HepG2 (cell line): ENCODE data around the gene STPG4. TPM values are rescaled to one million over a fixed set of nuclear protein-coding genes. Genes with fewer than 3 reads are reported as not detected.

ENCODE experiments used
- ATF2 ChIP-seq: sonication (generic); formaldehyde crosslinking; IDR thresholded peaks from 2 replicates; pipeline ENCODE4 v1.4.0; 2020; ENCODE audit warnings: missing genetic modification reagents
- CREM ChIP-seq, 2 experiments: sonication (generic) in 1 of 2; formaldehyde crosslinking in 1 of 2; IDR thresholded peaks; 2 replicates each; pipeline versions ENCODE4 v1.4.0 to v1.6.1; 2016 to 2020; ENCODE audit warnings: antibody characterized with exemption in 1 of 2, mild to moderate bottlenecking in 1 of 2, missing genetic modification reagents in 1 of 2
- JARID2 ChIP-seq: sonication (generic); formaldehyde crosslinking; IDR thresholded peaks from 2 replicates; pipeline ENCODE4 v1.8.1; 2023; ENCODE audit warnings: missing genetic modification reagents, inconsistent platforms; ENCODE audit not compliant: insufficient replicate concordance
- KDM5A ChIP-seq: fragments of 200-600 bp; sonication (generic); IDR thresholded peaks from 2 replicates; pipeline ENCODE4 v1.7.0; 2018; ENCODE audit warnings: antibody characterized with exemption, mild to moderate bottlenecking, low read length, borderline replicate concordance
- MAFK ChIP-seq, 2 experiments: IDR thresholded peaks in 1 of 2; conservative IDR thresholded peaks in 1 of 2; 2 replicates each; pipeline ENCODE4 v1.6.1; 2011; ENCODE audit warnings: improper control_type of control experiment in 2 of 2, low read length in 2 of 2
- MED1 ChIP-seq: sonication (generic); formaldehyde crosslinking; IDR thresholded peaks from 2 replicates; pipeline ENCODE4 v1.4.0; 2020; ENCODE audit warnings: missing genetic modification reagents
- MTF2 ChIP-seq: sonication (generic); formaldehyde crosslinking; IDR thresholded peaks from 2 replicates; pipeline ENCODE4 v1.5.0; 2020; ENCODE audit warnings: missing genetic modification reagents, borderline replicate concordance
- NFE2L2 ChIP-seq: fragments of 150-350 bp; IDR thresholded peaks from 2 replicates; pipeline ENCODE4 v1.6.1; 2014; ENCODE audit warnings: low read length
- PCBP1 ChIP-seq: fragments of 200-400 bp; formaldehyde crosslinking; IDR thresholded peaks from 2 replicates; pipeline ENCODE4 v1.6.1; 2017; ENCODE audit warnings: mild to moderate bottlenecking, low read depth, low read length, borderline replicate concordance
- RFXAP ChIP-seq: sonication (generic); formaldehyde crosslinking; IDR thresholded peaks from 2 replicates; pipeline ENCODE4 v1.4.0; 2020; ENCODE audit warnings: missing genetic modification reagents, borderline replicate concordance
- SNAPC5 ChIP-seq: sonication (generic); formaldehyde crosslinking; IDR thresholded peaks from 2 replicates; pipeline ENCODE4 v1.8.1; 2023; ENCODE audit warnings: mild to moderate bottlenecking, missing genetic modification reagents, borderline replicate concordance
- SP5 ChIP-seq: IDR thresholded peaks from 2 replicates; pipeline ENCODE4 v1.6.1; 2016; ENCODE audit warnings: low read depth, borderline replicate concordance
- SRY ChIP-seq: sonication (generic); formaldehyde crosslinking; IDR thresholded peaks from 2 replicates; pipeline ENCODE4 v1.8.0; 2022; ENCODE audit warnings: mild to moderate bottlenecking, missing genetic modification reagents
- TFDP1 ChIP-seq: IDR thresholded peaks from 2 replicates; pipeline ENCODE4 v1.6.1; 2016; ENCODE audit warnings: missing compliant biosample characterization, missing genetic modification reagents, borderline replicate concordance
- ZBTB21 ChIP-seq: sonication (generic); formaldehyde crosslinking; IDR thresholded peaks from 2 replicates; pipeline ENCODE4 v1.4.0; 2020; ENCODE audit warnings: missing genetic modification reagents
- ZNF44 ChIP-seq: sonication (generic); formaldehyde crosslinking; IDR thresholded peaks from 2 replicates; pipeline ENCODE4 v1.5.1; 2020; ENCODE audit warnings: mild to moderate bottlenecking, missing genetic modification reagents
- ZNF496 ChIP-seq: sonication (generic); formaldehyde crosslinking; IDR thresholded peaks from 2 replicates; pipeline ENCODE4 v1.8.1; 2023; ENCODE audit warnings: mild to moderate bottlenecking, moderate library complexity, missing genetic modification reagents; ENCODE audit not compliant: insufficient replicate concordance
- ZNF550 ChIP-seq: sonication (generic); formaldehyde crosslinking; IDR thresholded peaks from 2 replicates; pipeline ENCODE4 v1.4.0; 2020; ENCODE audit warnings: mild to moderate bottlenecking, missing genetic modification reagents, borderline replicate concordance
- ZNF605 ChIP-seq: sonication (generic); formaldehyde crosslinking; IDR thresholded peaks from 2 replicates; pipeline ENCODE4 v1.8.0; 2022; ENCODE audit warnings: mild to moderate bottlenecking, missing genetic modification reagents
- ZNF609 ChIP-seq: sonication (generic); formaldehyde crosslinking; IDR thresholded peaks from 2 replicates; pipeline ENCODE4 v1.4.0; 2020; ENCODE audit warnings: mild to moderate bottlenecking, missing genetic modification reagents, borderline replicate concordance
- ZNF629 ChIP-seq: sonication (generic); formaldehyde crosslinking; conservative IDR thresholded peaks from 2 replicates; pipeline ENCODE4 v1.5.0; 2020; ENCODE audit warnings: missing genetic modification reagents
- polyA plus RNA-seq, 8 experiments: library from polyadenylated mRNA; depleted of rRNA in 3 of 8; stranded (reverse) in 7 of 8; unstranded in 1 of 8; fragments of >200 nt; fragmentation: Illumina TruSeq in 4 of 8; extraction: Trizol in 4 of 8; gene quantifications; 2 replicates each; pipeline versions ENCODE4 v1.2.1 to v1.2.3, GENCODE V29; 2011 to 2016; ENCODE audit warnings: low read depth in 4 of 8, missing spikeins in 1 of 8, mixed read lengths in 1 of 8; ENCODE audit not compliant: insufficient read depth in 1 of 8
- total RNA-seq, 5 experiments: library from RNA; depleted of rRNA; stranded (reverse); fragments of >200 nt; fragmentation: Illumina TruSeq; extraction: Trizol; gene quantifications; 2 replicates each; pipeline ENCODE4 v1.2.3, GENCODE V29; 2016; ENCODE audit warnings: low read depth in 1 of 5

STPG4 gene
- total and polyA plus RNA-seq, 2 of the 13 experiments (the other 11 are each of a cell fraction or from before 2014, with no cell fraction given) = 0.11 to 0.15 TPM

GRCh38 chr2:47078541-47079482, 76.3 kb downstream of the STPG4 start (continued):
- TF ChIP-seq KDM5A (peak; percentile 36; the same call in 1 of the 2 replicates), CREM (IDR thresholded peaks at IDR 0.05) (peak; percentile 91), CREM (CRISPR knock-in tag; IDR thresholded peaks at IDR 0.05) (no peak), ZNF550 (CRISPR knock-in tag) (0 out of 2 replicates have a peak, but pooled peaks have one; percentile 76), ZNF629 (CRISPR knock-in tag) (peak; percentile 66), ZNF496 (CRISPR knock-in tag) (no peak), ATF2 (CRISPR knock-in tag) (peak; percentile 95), JARID2 (CRISPR knock-in tag) (no peak), ZNF44 (CRISPR knock-in tag) (no peak), MAFK (conservative IDR thresholded peaks at IDR 0.05 in 1 of 2, IDR thresholded peaks at IDR 0.05 in 1 of 2; ENCODE audit: low read length in 2 of 2) (no peak), ZBTB21 (no peak), SP5 (CRISPR knock-in tag) (peak; percentile 93), MED1 (CRISPR knock-in tag) (peak; percentile 98), ZNF605 (CRISPR knock-in tag) (peak; percentile 69; the same call in 1 of the 2 replicates), NFE2L2 (no peak), SRY (CRISPR knock-in tag) (no peak), ZNF609 (peak; percentile 97), MTF2 (no peak), SNAPC5 (CRISPR knock-in tag) (no peak), PCBP1 (0 out of 2 replicates have a peak, but pooled peaks have one; percentile 43), RFXAP (CRISPR knock-in tag) (peak; percentile 86; the same call in 1 of the 2 replicates), TFDP1 (CRISPR knock-in tag) (peak; percentile 56)
